HG03108 (cell line): ENCODE data around the gene LINC01488.

ENCODE experiments used
- ATAC-seq: cut with Tn5 transposase; IDR thresholded peaks from one replicate; pipeline ENCODE4 v1.9.1; 2021; ENCODE audit warnings: moderate library complexity; ENCODE audit not compliant: unreplicated experiment

LINC01488 gene

GRCh38 chr11:69508974-69509373, 27.5 kb downstream of the LINC01488 start:
- no peak for ATAC-seq

GRCh38 chr11:69509381-69509780, 27.9 kb downstream of the LINC01488 start:
- ATAC-seq, result no peak

GRCh38 chr11:69509846-69510390, 28.5 kb downstream of the LINC01488 start:
- ATAC-seq, result no peak

- ATAC-seq, result no peak
Observed at GRCh38 chr11:69510471-69511357, 29.3 kb downstream of the LINC01488 start.

GRCh38 chr11:69511358-69512055, 30.0 kb downstream of the LINC01488 start:
- no peak for ATAC-seq

- ATAC-seq, result no peak
Observed at GRCh38 chr11:69512136-69512535, 30.7 kb downstream of the LINC01488 start.

GRCh38 chr11:69512790-69513189, 31.3 kb downstream of the LINC01488 start:
- no peak for ATAC-seq

GRCh38 chr11:69513196-69513595, 31.7 kb downstream of the LINC01488 start:
- no peak for ATAC-seq

- ATAC-seq, result no peak
Observed at GRCh38 chr11:69513663-69514224, 32.3 kb downstream of the LINC01488 start.

- no peak for ATAC-seq
Observed at GRCh38 chr11:69514771-69515170, 33.3 kb downstream of the LINC01488 start.

GRCh38 chr11:69515271-69516245, 34.1 kb downstream of the LINC01488 start:
- ATAC-seq, result no peak

- no peak for ATAC-seq
Observed at GRCh38 chr11:69516526-69516925, 35.1 kb downstream of the LINC01488 start.

GRCh38 chr11:69518081-69518950, 36.9 kb downstream of the LINC01488 start:
- ATAC-seq, result no peak

GRCh38 chr11:69520186-69520916, 38.9 kb downstream of the LINC01488 start:
- ATAC-seq, result no peak

- ATAC-seq, result no peak
Observed at GRCh38 chr11:69521457-69521856, 40.0 kb downstream of the LINC01488 start.

- no peak for ATAC-seq
Observed at GRCh38 chr11:69523453-69523852, 42.0 kb downstream of the LINC01488 start.

GRCh38 chr11:69524291-69524882, 42.9 kb downstream of the LINC01488 start:
- ATAC-seq, result no peak

- ATAC-seq, result no peak
Observed at GRCh38 chr11:69524991-69525411, 43.5 kb downstream of the LINC01488 start.
